ENCODE measurements around the gene TSBP1.

- TF ChIP-seq CTCF (IDR thresholded peaks at IDR 0.05) (no peak), POLR2A (IDR thresholded peaks at IDR 0.05) (no peak)
These were observed 122.4 kb downstream of the TSBP1 start for GRCh38 chr6:32249262-32249661.
